GM21737 (cell line): ENCODE data around the gene CABLES2.

ENCODE experiments used
- ATAC-seq: cut with Tn5 transposase; IDR thresholded peaks from one replicate; pipeline ENCODE4 v1.9.1; 2021; ENCODE audit warnings: mild to moderate bottlenecking, moderate library complexity; ENCODE audit not compliant: unreplicated experiment

CABLES2 gene

GRCh38 chr20:62361799-62362589 is 45.1 kb downstream of the CABLES2 start:
- no peak for ATAC-seq

GRCh38 chr20:62360854-62361798 is 46.0 kb downstream of the CABLES2 start:
- ATAC-seq: no peak

GRCh38 chr20:62359491-62360121 is 47.5 kb downstream of the CABLES2 start:
- no peak for ATAC-seq

GRCh38 chr20:62359043-62359490 is 48.0 kb downstream of the CABLES2 start:
- no peak for ATAC-seq

GRCh38 chr20:62358171-62359042 is 48.7 kb downstream of the CABLES2 start:
- ATAC-seq: no peak

GRCh38 chr20:62357681-62358080 is 49.4 kb downstream of the CABLES2 start:
- no peak for ATAC-seq

- no peak for ATAC-seq
Measured at GRCh38 chr20:62357187-62357667, 49.9 kb downstream of the CABLES2 start.

- no peak for ATAC-seq
Measured at GRCh38 chr20:62356589-62357186, 50.4 kb downstream of the CABLES2 start.

- ATAC-seq: no peak
Measured at GRCh38 chr20:62355878-62356588, 51.1 kb downstream of the CABLES2 start.

GRCh38 chr20:62355516-62355877 is 51.6 kb downstream of the CABLES2 start:
- ATAC-seq: no peak

GRCh38 chr20:62354811-62355341 is 52.2 kb downstream of the CABLES2 start:
- ATAC-seq: no peak

GRCh38 chr20:62354031-62354808 is 52.9 kb downstream of the CABLES2 start:
- ATAC-seq: no peak

GRCh38 chr20:62353289-62354030 is 53.6 kb downstream of the CABLES2 start:
- no peak for ATAC-seq

GRCh38 chr20:62352402-62353288 is 54.4 kb downstream of the CABLES2 start:
- ATAC-seq: no peak

- ATAC-seq: no peak
Measured at GRCh38 chr20:62351469-62352401, 55.4 kb downstream of the CABLES2 start.
